C4-2B (cell line): ENCODE results near the gene ASXL1.

Source experiments
- H3K27ac ChIP-seq: fragments of 450-650 bp; 2 replicates; pipeline ENCODE4 v1.5.1; 2017
- CTCF ChIP-seq: fragments of 450-650 bp; conservative IDR thresholded peaks from 2 replicates; pipeline ENCODE4 v1.5.1; 2017; ENCODE audit warnings: mild to moderate bottlenecking
- ZFX ChIP-seq: fragments of 450-650 bp; IDR thresholded peaks from 2 replicates; pipeline ENCODE4 v1.6.1; 2017

The ASXL1 gene

GRCh38 chr20:32455171-32455900, 97.2 kb downstream of the ASXL1 start:
- H3K27ac ChIP-seq, result no peak overlapping the region

GRCh38 chr20:32455901-32456701, 98.0 kb downstream of the ASXL1 start:
- peak overlapping the region; percentile 61 for H3K27ac ChIP-seq
- no peak for TF ChIP-seq ZFX
- TF ChIP-seq CTCF, result no peak

More at GRCh38 chr20:32455171-32455900, 97.2 kb downstream of the ASXL1 start:
- TF ChIP-seq CTCF, result no peak
- no peak for TF ChIP-seq ZFX

- peak overlapping the region; percentile 61 for H3K27ac ChIP-seq
- no peak for TF ChIP-seq ZFX
- peak; percentile 94 for TF ChIP-seq CTCF
Observed at GRCh38 chr20:32456869-32457478, 98.8 kb downstream of the ASXL1 start.

GRCh38 chr20:32457479-32457986, 99.4 kb downstream of the ASXL1 start:
- TF ChIP-seq ZFX (no peak), CTCF (no peak)
- peak overlapping the region; percentile 61 for H3K27ac ChIP-seq

GRCh38 chr20:32458061-32458836, 100.1 kb downstream of the ASXL1 start:
- H3K27ac ChIP-seq, result peak overlapping the region; percentile 61
- TF ChIP-seq CTCF (no peak), ZFX (no peak)

GRCh38 chr20:32458837-32459220, 100.7 kb downstream of the ASXL1 start:
- no peak for TF ChIP-seq CTCF
- TF ChIP-seq ZFX, result no peak
- H3K27ac ChIP-seq, result peak overlapping the region; percentile 61
